ENCODE measurements around the gene HPCAL1.

DNA sequence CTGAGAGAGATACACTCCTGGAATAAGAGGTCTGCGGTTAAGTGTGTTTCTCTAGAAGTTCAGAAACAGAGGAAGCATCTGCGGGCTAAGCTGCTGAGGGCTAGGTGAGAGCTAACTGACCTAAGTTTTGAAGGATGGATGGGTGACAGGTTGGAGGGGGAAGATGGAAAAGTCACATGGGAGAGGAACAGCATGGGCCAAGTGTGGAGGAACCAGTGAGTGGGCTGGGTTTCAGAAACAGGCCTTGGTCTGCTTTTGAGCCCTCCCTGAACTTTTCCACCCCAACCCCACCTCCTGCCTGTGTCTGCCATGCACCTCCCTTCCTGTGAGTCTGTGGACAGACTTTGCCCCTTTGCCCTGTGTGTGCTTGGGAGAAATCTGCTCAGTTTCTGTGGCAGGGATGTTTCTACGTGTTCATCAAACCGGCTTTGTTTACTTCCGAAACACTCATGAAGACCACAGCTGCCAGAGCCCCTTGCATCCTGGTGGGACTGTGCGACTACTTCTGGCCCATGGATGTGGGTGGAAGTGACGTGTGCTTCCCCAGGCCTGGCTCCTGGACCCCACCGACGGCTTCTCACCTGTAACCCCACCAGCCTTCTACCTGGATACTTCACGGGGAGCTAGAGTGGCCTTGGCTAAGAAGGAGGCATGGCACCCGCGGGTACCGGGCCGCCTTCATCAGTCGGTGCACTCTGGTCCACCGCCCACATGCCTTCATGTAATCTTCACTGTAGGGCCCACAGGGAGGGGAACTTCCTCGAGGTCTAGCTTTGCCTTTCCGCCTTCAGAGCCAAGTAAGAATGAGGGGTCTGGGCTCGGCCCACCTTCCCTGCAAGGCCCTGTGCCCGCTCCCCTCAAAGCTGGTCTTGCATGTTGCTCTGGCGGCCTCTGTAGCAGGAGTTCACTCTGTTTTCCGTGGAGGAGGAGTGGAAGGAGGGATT lies 1.4 kb upstream of the HPCAL1 start:
- TF ChIP-seq CTCF (conservative IDR thresholded peaks at IDR 0.05; ENCODE audit: low read depth, low read length), result no peak
- no peak for TF ChIP-seq POLR2A (IDR thresholded peaks at IDR 0.05; ENCODE audit: low read depth, low read length)
- TF ChIP-seq RFX5 (IDR thresholded peaks at IDR 0.05; ENCODE audit: low read depth, low read length), result no peak
- TF ChIP-seq FOS (IDR thresholded peaks at IDR 0.05; ENCODE audit: low read depth, low read length), result no peak
- TF ChIP-seq, protein P1, sequence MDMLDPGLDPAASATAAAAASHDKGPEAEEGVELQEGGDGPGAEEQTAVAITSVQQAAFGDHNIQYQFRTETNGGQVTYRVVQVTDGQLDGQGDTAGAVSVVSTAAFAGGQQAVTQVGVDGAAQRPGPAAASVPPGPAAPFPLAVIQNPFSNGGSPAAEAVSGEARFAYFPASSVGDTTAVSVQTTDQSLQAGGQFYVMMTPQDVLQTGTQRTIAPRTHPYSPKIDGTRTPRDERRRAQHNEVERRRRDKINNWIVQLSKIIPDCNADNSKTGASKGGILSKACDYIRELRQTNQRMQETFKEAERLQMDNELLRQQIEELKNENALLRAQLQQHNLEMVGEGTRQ (IDR thresholded peaks at IDR 0.05; ENCODE audit: low read depth, low read length), result no peak
- no peak for TF ChIP-seq MAFK (IDR thresholded peaks at IDR 0.05; ENCODE audit: low read depth, low read length)
- no peak for TF ChIP-seq CEBPB (IDR thresholded peaks at IDR 0.05; ENCODE audit: low read depth, low read length)
- TF ChIP-seq CHD1 (IDR thresholded peaks at IDR 0.05; ENCODE audit: low read depth, low read length), result no peak
- TF ChIP-seq RAD21 (IDR thresholded peaks at IDR 0.05; ENCODE audit: low read length), result no peak
- TF ChIP-seq ELK1 (IDR thresholded peaks at IDR 0.05; ENCODE audit: borderline replicate concordance, low read depth, low read length), result no peak
- TF ChIP-seq MXI1 (IDR thresholded peaks at IDR 0.05; ENCODE audit: borderline replicate concordance, low read depth, low read length), result no peak
